ENCODE data around the gene LFNG.
"Not testable (repeated sequence)": the region's sequence is repeated elsewhere in the genome, so short reads cannot be mapped to it uniquely, and the experiment has no call there.

The LFNG gene

GRCh38 chr7:2528481-2529095, 9.0 kb downstream of the LFNG start:
- peaks cover 21% of the 10 kb centered on the region; the same call in 1 of the 2 replicates for H3K4me1 ChIP-seq (ENCODE audit: insufficient read depth, low read length)
- H3K4me3 ChIP-seq (ENCODE audit: low read length): no peak overlapping the region
- no peak overlapping the region for H3K27ac ChIP-seq (ENCODE audit: low read length)
- H3K36me3 ChIP-seq (ENCODE audit: insufficient read depth, low read depth, low read length): peaks cover 31% of the 10 kb centered on the region
- H3K9ac ChIP-seq (ENCODE audit: low read depth, low read length): no peak overlapping the region
- H3K9me3 ChIP-seq (ENCODE audit: insufficient read depth, low read depth, low read length): no peaks in the 10 kb centered on the region
- no peaks in the 10 kb centered on the region for H3K27me3 ChIP-seq (ENCODE audit: insufficient read depth, low read length)

- Histone ChIP-seq H3K36me3 (ENCODE audit: insufficient read depth, low read depth, low read length) (peaks cover 31% of the 10 kb centered on the region), H3K27ac (ENCODE audit: low read length) (no peak overlapping the region), H3K27me3 (ENCODE audit: insufficient read depth, low read length) (no peaks in the 10 kb centered on the region), H3K4me1 (ENCODE audit: insufficient read depth, low read length) (peaks cover 19% of the 10 kb centered on the region; the same call in 1 of the 2 replicates), H3K4me3 (ENCODE audit: low read length) (no peak overlapping the region), H3K9ac (ENCODE audit: low read depth, low read length) (no peak overlapping the region), H3K9me3 (ENCODE audit: insufficient read depth, low read depth, low read length) (no peaks in the 10 kb centered on the region)
Measured at GRCh38 chr7:2529161-2530070, 9.8 kb downstream of the LFNG start.

- peaks cover 29% of the 10 kb centered on the region for H3K36me3 ChIP-seq (ENCODE audit: insufficient read depth, low read depth, low read length)
- no peak overlapping the region for H3K27ac ChIP-seq (ENCODE audit: low read length)
- no peaks in the 10 kb centered on the region for H3K9me3 ChIP-seq (ENCODE audit: insufficient read depth, low read depth, low read length)
- H3K4me3 ChIP-seq (ENCODE audit: low read length): no peak overlapping the region
- H3K27me3 ChIP-seq (ENCODE audit: insufficient read depth, low read length): no peaks in the 10 kb centered on the region
- H3K4me1 ChIP-seq (ENCODE audit: insufficient read depth, low read length): peaks cover 14% of the 10 kb centered on the region; the same call in 1 of the 2 replicates
- no peak overlapping the region for H3K9ac ChIP-seq (ENCODE audit: low read depth, low read length)
Measured at GRCh38 chr7:2530071-2530987, 10.8 kb downstream of the LFNG start.

- H3K4me1 ChIP-seq (ENCODE audit: insufficient read depth, low read length); H3K9ac ChIP-seq (ENCODE audit: low read depth, low read length); H3K9me3 ChIP-seq (ENCODE audit: insufficient read depth, low read depth, low read length); H3K4me3 ChIP-seq (ENCODE audit: low read length); H3K27ac ChIP-seq (ENCODE audit: low read length); H3K27me3 ChIP-seq (ENCODE audit: insufficient read depth, low read length): not testable (repeated sequence)
- peaks cover 20% of the 10 kb centered on the region for H3K36me3 ChIP-seq (ENCODE audit: insufficient read depth, low read depth, low read length)
Measured at GRCh38 chr7:2530994-2531795, 11.6 kb downstream of the LFNG start.

GRCh38 chr7:2531796-2532110, 12.2 kb downstream of the LFNG start:
- not testable (repeated sequence) for H3K4me3 ChIP-seq (ENCODE audit: low read length); H3K27me3 ChIP-seq (ENCODE audit: insufficient read depth, low read length); H3K4me1 ChIP-seq (ENCODE audit: insufficient read depth, low read length); H3K27ac ChIP-seq (ENCODE audit: low read length); H3K9me3 ChIP-seq (ENCODE audit: insufficient read depth, low read depth, low read length); H3K9ac ChIP-seq (ENCODE audit: low read depth, low read length)
- peaks cover 15% of the 10 kb centered on the region for H3K36me3 ChIP-seq (ENCODE audit: insufficient read depth, low read depth, low read length)

GRCh38 chr7:2532199-2532772, 12.7 kb downstream of the LFNG start:
- H3K36me3 ChIP-seq (ENCODE audit: insufficient read depth, low read depth, low read length); H3K4me3 ChIP-seq (ENCODE audit: low read length); H3K9me3 ChIP-seq (ENCODE audit: insufficient read depth, low read depth, low read length); H3K27ac ChIP-seq (ENCODE audit: low read length); H3K4me1 ChIP-seq (ENCODE audit: insufficient read depth, low read length); H3K9ac ChIP-seq (ENCODE audit: low read depth, low read length); H3K27me3 ChIP-seq (ENCODE audit: insufficient read depth, low read length): not testable (repeated sequence)

GRCh38 chr7:2532816-2533215, 13.2 kb downstream of the LFNG start:
- H3K4me3 ChIP-seq (ENCODE audit: low read length); H3K9ac ChIP-seq (ENCODE audit: low read depth, low read length); H3K27me3 ChIP-seq (ENCODE audit: insufficient read depth, low read length); H3K9me3 ChIP-seq (ENCODE audit: insufficient read depth, low read depth, low read length); H3K4me1 ChIP-seq (ENCODE audit: insufficient read depth, low read length); H3K27ac ChIP-seq (ENCODE audit: low read length); H3K36me3 ChIP-seq (ENCODE audit: insufficient read depth, low read depth, low read length): not testable (repeated sequence)

- H3K9me3 ChIP-seq (ENCODE audit: insufficient read depth, low read depth, low read length); H3K27ac ChIP-seq (ENCODE audit: low read length); H3K4me1 ChIP-seq (ENCODE audit: insufficient read depth, low read length); H3K27me3 ChIP-seq (ENCODE audit: insufficient read depth, low read length); H3K36me3 ChIP-seq (ENCODE audit: insufficient read depth, low read depth, low read length); H3K4me3 ChIP-seq (ENCODE audit: low read length); H3K9ac ChIP-seq (ENCODE audit: low read depth, low read length): not testable (repeated sequence)
Measured at GRCh38 chr7:2533566-2533965, 14.0 kb downstream of the LFNG start.

- not testable (repeated sequence) for H3K4me1 ChIP-seq (ENCODE audit: insufficient read depth, low read length); H3K27me3 ChIP-seq (ENCODE audit: insufficient read depth, low read length); H3K4me3 ChIP-seq (ENCODE audit: low read length); H3K27ac ChIP-seq (ENCODE audit: low read length); H3K9ac ChIP-seq (ENCODE audit: low read depth, low read length); H3K9me3 ChIP-seq (ENCODE audit: insufficient read depth, low read depth, low read length); H3K36me3 ChIP-seq (ENCODE audit: insufficient read depth, low read depth, low read length)
Measured at GRCh38 chr7:2534214-2534613, 14.6 kb downstream of the LFNG start.

GRCh38 chr7:2535872-2536627, 16.5 kb downstream of the LFNG start:
- not testable (repeated sequence) for H3K4me3 ChIP-seq (ENCODE audit: low read length); H3K9ac ChIP-seq (ENCODE audit: low read depth, low read length); H3K27me3 ChIP-seq (ENCODE audit: insufficient read depth, low read length); H3K27ac ChIP-seq (ENCODE audit: low read length); H3K4me1 ChIP-seq (ENCODE audit: insufficient read depth, low read length); H3K9me3 ChIP-seq (ENCODE audit: insufficient read depth, low read depth, low read length)
- peaks cover 17% of the 10 kb centered on the region for H3K36me3 ChIP-seq (ENCODE audit: insufficient read depth, low read depth, low read length)
